Thymus (tissue), 11 donors: ENCODE data around the gene MAGI3. TPM values are rescaled to one million over a fixed set of nuclear protein-coding genes. Genes with fewer than 3 reads are reported as not detected.
"Not testable (repeated sequence)": the region's sequence is repeated elsewhere in the genome, so short reads cannot be mapped to it uniquely, and the experiment has no call there.

Source experiments
- DNase-seq, 9 donors: peaks; one replicate each; pipeline ENCODE4 v3.0.0-alpha.2; 2013; ENCODE audit warnings: low spot score in 9 of 9, low read depth in 6 of 9, missing footprints in 1 of 9
- H3K27ac ChIP-seq, 2 donors: one replicate each; pipeline ENCODE4 v1.5.1; 2013; ENCODE audit warnings: control low read depth in 1 of 2, low read depth in 1 of 2, low read length in 1 of 2, mild to moderate bottlenecking in 1 of 2, moderate library complexity in 1 of 2
- H3K27me3 ChIP-seq, 2 donors: one replicate each; pipeline ENCODE4 v1.5.1; 2013; ENCODE audit warnings: low read length in 1 of 2; ENCODE audit not compliant: control insufficient read depth in 2 of 2, insufficient read depth in 1 of 2
- H3K36me3 ChIP-seq, 2 donors: one replicate each; pipeline ENCODE4 v1.5.1; 2013; ENCODE audit warnings: low read length in 1 of 2, mild to moderate bottlenecking in 1 of 2, moderate library complexity in 1 of 2; ENCODE audit not compliant: control insufficient read depth in 2 of 2, insufficient read depth in 2 of 2
- H3K4me1 ChIP-seq, 2 donors: one replicate each; pipeline ENCODE4 v1.5.1; 2013; ENCODE audit warnings: low read length in 2 of 2; ENCODE audit not compliant: control insufficient read depth in 2 of 2, insufficient read depth in 2 of 2
- H3K4me3 ChIP-seq, 2 donors: one replicate each; pipeline ENCODE4 v1.5.1; 2013; ENCODE audit warnings: low read length in 2 of 2, control low read depth in 1 of 2, mild to moderate bottlenecking in 1 of 2
- H3K9me3 ChIP-seq, 2 donors: one replicate each; pipeline ENCODE4 v1.5.1; 2013; ENCODE audit warnings: low read length in 1 of 2, mild to moderate bottlenecking in 1 of 2; ENCODE audit not compliant: control insufficient read depth in 2 of 2, insufficient read depth in 1 of 2
- WGBS: extraction: QIAGEN DNeasy Blood & Tissue Kit; methylation state at CpG from one replicate; pipeline ENCODE4 v1.1.7; 2013; 5-methylcytosine and 5-hydroxymethylcytosine counted together
- polyA plus RNA-seq: library from polyadenylated mRNA; stranded (reverse); fragments of 200-250 nt; gene quantifications from one replicate; pipeline ENCODE4 v1.2.3, GENCODE V29; 2013
- total RNA-seq: library from RNA; stranded (reverse); fragments of 120-200 nt; gene quantifications from one replicate; pipeline ENCODE4 v1.2.4, GENCODE V29; 2013
- donor health status: healthy.

The MAGI3 gene
- total and polyA plus RNA-seq, 2 donors: 4.6 to 6.5 TPM

DNA sequence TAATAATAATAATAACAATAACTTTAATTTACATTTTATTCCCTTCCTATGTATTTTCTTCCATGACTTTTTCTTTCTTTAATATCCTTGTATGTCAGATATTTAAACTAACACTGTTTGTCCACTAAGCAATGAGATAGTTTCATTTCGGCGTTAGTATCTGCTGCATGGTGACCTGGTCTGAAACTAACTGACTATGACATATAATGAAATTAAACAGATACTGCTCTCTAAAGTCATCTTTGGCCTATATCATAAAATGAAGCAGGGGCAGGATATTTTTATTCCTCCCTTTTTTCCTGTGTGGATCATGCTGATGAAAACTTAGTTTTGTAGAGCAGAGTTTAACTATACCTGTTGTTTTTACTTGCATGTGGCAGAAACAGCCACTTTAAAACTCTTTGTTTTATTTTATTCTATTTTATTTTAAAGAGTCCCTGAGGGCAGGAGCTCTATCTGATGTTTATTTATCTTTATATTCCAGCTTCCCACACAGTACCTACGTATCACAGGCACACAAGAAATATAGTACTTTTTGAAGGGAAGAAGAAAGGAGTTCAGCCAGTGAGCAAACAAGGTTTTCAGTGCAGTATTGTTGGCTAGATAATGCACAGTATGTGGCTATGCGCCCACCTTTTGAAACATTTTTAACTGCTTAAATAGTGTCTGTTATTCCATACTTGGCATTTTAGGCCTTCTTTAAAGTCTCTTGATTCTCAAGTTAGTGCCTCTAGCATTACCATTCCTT is 203.4 kb downstream of the MAGI3 start:
- H3K36me3 ChIP-seq: peaks cover 0 to 2% of the 10 kb centered on the region in 2 donors
- H3K27me3 ChIP-seq: no peaks in the 10 kb centered on the region
- H3K9me3 ChIP-seq: peaks cover 0 to 4% of the 10 kb centered on the region in 2 donors
- no peaks in the 10 kb centered on the region for H3K4me1 ChIP-seq
- no peak for DNase-seq
- 95% methylated on average over 4 of the region's 4 CpGs for WGBS
- H3K27ac ChIP-seq: no peak overlapping the region
- H3K4me3 ChIP-seq: no peak overlapping the region

DNA sequence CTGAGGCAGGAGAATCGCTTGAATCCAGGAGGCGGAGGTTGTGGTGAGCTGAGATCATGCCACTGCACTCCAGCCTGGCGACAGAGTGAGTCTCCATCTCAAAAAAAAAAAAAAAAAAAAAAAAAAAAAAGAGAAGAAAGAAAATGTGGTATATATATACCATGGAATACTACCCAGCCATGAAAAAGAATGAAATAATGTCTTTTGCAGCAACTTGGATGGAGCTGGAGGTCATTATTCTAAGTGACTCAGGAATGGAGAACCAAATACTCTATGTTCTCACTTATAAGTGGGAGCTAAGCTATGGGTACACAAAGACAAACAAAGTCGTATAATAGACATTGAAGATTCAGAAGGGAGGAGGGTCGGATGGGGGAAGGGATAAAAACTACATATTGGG is 214.2 kb downstream of the MAGI3 start:
- not testable (repeated sequence) for H3K27me3 ChIP-seq, H3K27ac ChIP-seq
- WGBS: 96% methylated on average over 5 of the region's 5 CpGs

DNA sequence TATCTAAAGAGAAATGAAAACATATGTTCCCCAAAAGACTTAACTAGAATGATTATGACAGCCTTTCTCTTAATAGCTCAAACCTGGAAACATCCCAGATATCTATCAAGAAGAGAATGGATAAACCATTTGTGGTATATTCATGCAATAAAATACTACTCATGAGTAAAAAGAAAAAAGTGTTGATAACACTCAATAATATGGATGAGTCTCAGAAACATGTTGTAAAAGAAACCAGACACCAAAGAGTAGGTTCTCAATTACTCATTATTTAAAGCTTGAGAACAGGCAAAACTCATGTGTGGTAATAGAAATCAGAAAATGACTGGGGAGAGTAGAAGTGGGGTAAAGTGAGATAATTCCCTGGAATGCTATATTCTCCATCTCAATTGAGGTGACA is 214.8 kb downstream of the MAGI3 start:
- Histone ChIP-seq H3K4me3 (no peak overlapping the region), H3K27me3 (no peaks in the 10 kb centered on the region), H3K4me1 (no peaks in the 10 kb centered on the region), H3K9me3 (no peaks in the 10 kb centered on the region), H3K36me3 (no peaks in the 10 kb centered on the region), H3K27ac (no peak overlapping the region)
- no peak for DNase-seq

More for the DNA sequence above, 214.2 kb downstream of the MAGI3 start:
- not testable (repeated sequence) for H3K4me1 ChIP-seq, DNase-seq, H3K9me3 ChIP-seq, H3K36me3 ChIP-seq, H3K4me3 ChIP-seq

DNA sequence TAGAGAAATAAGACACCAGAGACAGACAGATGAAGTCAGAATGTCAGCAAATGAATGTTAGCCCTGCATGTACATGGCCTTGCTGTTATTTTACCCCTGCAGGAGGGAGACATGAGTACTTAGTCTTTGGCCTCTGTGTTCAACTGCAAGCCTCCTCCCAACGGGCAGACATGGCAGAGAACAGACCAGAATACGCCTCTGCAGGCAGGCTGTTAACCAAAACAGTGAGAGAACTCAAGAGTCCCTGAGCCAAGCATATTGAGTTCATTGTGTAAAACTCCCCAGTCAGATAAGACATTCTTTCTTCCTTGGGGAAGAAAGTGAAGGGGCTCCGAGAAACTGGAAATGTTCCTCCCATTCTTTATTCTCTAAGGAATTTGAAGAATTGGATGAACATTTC is 218.1 kb downstream of the MAGI3 start:
- no peaks in the 10 kb centered on the region for H3K4me1 ChIP-seq
- H3K27me3 ChIP-seq: no peaks in the 10 kb centered on the region
- DNase-seq: no peak
- H3K4me3 ChIP-seq: no peak overlapping the region
- H3K27ac ChIP-seq: no peak overlapping the region
- H3K9me3 ChIP-seq: no peaks in the 10 kb centered on the region
- no peaks in the 10 kb centered on the region for H3K36me3 ChIP-seq
- WGBS: 90% methylated on average over 3 of the region's 3 CpGs

DNA sequence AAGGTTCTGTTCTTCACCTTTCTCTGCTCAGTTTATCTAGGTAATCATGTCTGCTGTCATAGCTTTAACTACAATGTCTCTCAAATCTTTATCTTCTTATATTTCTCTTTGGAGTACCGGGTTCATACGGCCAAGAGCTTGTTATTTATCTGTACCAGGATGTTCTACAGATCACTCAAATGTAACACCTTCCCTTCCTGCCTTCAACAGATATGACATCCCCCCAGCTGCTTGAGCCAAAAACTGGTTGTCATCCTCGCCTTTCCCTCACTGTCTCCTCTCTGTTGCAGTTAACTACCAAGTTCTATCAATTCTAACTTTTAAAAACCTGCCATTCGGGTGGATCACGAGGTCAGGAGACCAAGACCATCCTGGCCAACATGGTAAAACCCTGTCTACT is 220.1 kb downstream of the MAGI3 start:
- no peak overlapping the region for H3K27ac ChIP-seq
- H3K27me3 ChIP-seq: no peaks in the 10 kb centered on the region
- WGBS: 96% methylated on average over 5 of the region's 5 CpGs
- DNase-seq: no peak
- no peaks in the 10 kb centered on the region for H3K4me1 ChIP-seq
- H3K9me3 ChIP-seq: no peaks in the 10 kb centered on the region
- no peaks in the 10 kb centered on the region for H3K36me3 ChIP-seq
- H3K4me3 ChIP-seq: no peak overlapping the region

DNA sequence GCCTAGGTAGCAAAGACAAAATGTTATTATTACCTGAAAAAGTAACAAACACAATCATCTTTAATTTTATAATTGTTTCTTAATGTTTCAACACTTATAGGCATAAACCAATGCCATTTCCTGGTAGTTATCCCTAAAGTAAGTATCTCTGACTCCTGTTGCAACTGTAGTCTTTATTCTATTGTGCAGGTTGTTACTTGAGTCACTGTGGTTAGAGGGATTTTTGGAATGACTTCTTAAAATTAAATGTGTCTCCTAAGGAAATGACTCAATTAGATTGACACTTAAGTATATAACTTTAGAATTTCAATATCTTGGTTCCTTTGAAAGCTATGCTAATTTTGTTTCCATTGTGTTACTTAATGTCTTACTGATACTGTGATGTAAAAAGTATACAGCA is 225.1 kb downstream of the MAGI3 start:
- H3K4me3 ChIP-seq: no peak overlapping the region
- no peak overlapping the region for H3K27ac ChIP-seq
- no peaks in the 10 kb centered on the region for H3K4me1 ChIP-seq
- no peaks in the 10 kb centered on the region for H3K9me3 ChIP-seq
- H3K36me3 ChIP-seq: no peaks in the 10 kb centered on the region
- DNase-seq: no peak
- no peaks in the 10 kb centered on the region for H3K27me3 ChIP-seq

DNA sequence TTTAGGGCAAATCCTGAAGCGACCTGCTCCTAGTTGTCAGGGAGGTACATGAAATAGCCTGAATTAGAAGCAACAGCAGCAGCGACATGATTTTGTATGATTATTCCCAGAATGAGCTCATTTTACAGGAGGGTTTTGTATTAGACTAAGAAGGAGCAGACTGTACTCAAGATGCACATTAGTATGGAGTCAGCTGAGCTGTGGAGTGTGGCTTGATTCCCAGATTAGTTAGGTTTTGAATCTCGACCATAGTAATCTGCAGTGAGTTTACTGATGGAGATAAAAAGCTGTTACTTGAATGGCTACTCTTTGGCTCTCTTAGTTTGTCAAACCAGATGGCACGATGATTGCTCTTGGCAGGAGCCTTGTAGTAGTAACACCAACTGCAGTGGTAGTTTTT is 225.8 kb downstream of the MAGI3 start:
- H3K27ac ChIP-seq: no peak overlapping the region
- H3K4me3 ChIP-seq: no peak overlapping the region
- H3K4me1 ChIP-seq: no peaks in the 10 kb centered on the region
- no peaks in the 10 kb centered on the region for H3K36me3 ChIP-seq
- H3K9me3 ChIP-seq: no peaks in the 10 kb centered on the region
- H3K27me3 ChIP-seq: no peaks in the 10 kb centered on the region
- WGBS: 94% methylated on average over 4 of the region's 4 CpGs
- no peak for DNase-seq

DNA sequence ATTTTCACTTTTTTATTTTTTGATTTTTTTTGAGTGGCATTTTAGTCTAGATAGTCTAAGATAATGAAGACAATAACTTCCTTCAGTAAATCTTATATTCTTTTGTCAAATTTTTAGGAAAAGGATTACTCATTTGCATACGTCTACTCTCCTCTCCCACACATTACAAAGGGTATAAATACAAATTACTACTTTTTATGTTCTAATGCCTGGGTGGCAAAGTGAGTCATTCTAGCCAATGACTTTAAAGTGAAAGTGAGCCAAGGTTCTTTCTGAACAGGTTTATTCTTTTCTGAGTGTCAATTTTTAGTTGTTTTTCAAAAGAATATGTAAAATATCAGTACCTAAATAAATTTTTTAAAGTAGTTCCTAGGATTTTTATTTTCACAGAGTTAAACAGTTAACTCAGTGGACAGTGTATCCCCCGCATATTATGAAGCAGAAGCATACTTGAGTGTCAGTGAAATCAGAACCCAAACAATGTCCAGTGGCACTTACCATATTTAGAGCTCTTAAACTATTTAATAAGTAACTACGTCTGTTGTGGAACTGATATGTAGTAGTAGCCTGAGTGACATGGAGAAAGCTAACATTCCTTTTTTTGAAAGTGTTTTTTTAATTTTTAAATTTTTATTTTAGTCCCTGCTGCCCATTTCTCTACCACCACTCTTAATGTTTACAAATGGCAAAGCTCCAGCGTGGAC is 227.3 kb downstream of the MAGI3 start:
- Histone ChIP-seq H3K9me3 (no peaks in the 10 kb centered on the region), H3K36me3 (no peaks in the 10 kb centered on the region), H3K27me3 (no peaks in the 10 kb centered on the region), H3K4me1 (no peaks in the 10 kb centered on the region), H3K4me3 (no peak overlapping the region), H3K27ac (no peak overlapping the region)
- 97% methylated on average over 4 of the region's 4 CpGs for WGBS
- no peak for DNase-seq

DNA sequence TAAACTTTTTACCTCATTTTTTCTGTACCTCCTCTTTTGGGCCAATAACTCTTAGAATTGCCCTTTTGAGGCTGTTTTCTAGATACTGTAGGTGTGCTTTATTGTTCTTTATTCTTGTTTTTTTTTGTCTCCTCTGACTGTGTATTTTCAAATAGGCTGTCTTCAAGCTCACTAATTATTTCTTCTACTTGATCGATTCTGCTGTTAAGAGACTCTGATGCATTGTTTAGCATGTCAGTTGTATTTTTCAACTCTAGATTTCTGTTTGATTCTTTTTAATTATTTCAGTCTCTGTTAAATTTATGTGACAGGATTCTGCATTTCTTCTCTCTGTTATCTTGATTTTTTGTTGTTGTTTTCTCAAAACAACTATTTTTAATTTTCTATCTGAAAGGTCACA is 238.7 kb downstream of the MAGI3 start:
- Histone ChIP-seq H3K9me3 (no peaks in the 10 kb centered on the region), H3K4me3 (no peak overlapping the region), H3K27me3 (no peaks in the 10 kb centered on the region), H3K27ac (no peak overlapping the region), H3K36me3 (no peaks in the 10 kb centered on the region), H3K4me1 (no peaks in the 10 kb centered on the region)
- DNase-seq: no peak
- WGBS: 95% methylated on average over 1 of the region's 1 CpG
